GM23248 (cell line): Measurements from ENCODE around the gene TNPO3. TPM values are rescaled to one million over a fixed set of nuclear protein-coding genes. Genes with fewer than 3 reads are reported as not detected.
"Not testable (repeated sequence)": the region's sequence is repeated elsewhere in the genome, so short reads cannot be mapped to it uniquely, and the experiment has no call there.

Experiments used
- DNase-seq: peaks from one replicate; pipeline ENCODE4 v3.0.0-alpha.2; 2015
- H2AFZ ChIP-seq: fragments of 200-600 bp; sonication (generic); 2 replicates; pipeline ENCODE4 v1.6.1; 2016; ENCODE audit warnings: antibody characterized with exemption
- H3F3A ChIP-seq: fragments of 200-600 bp; sonication (generic); 2 replicates; pipeline ENCODE4 v1.6.1; 2016; ENCODE audit warnings: mild to moderate bottlenecking, antibody characterized with exemption, mixed run types; ENCODE audit not compliant: insufficient read depth
- H3K27ac ChIP-seq: fragments of 200-600 bp; sonication (generic); 2 replicates; pipeline ENCODE4 v1.5.1; 2016; ENCODE audit warnings: mild to moderate bottlenecking
- H3K27me3 ChIP-seq: fragments of 200-600 bp; sonication (generic); replicated peaks from 2 replicates; pipeline ENCODE4 v1.6.1; 2016; ENCODE audit warnings: mild to moderate bottlenecking; ENCODE audit not compliant: insufficient read depth
- H3K36me3 ChIP-seq: fragments of 200-600 bp; sonication (generic); 2 replicates; pipeline ENCODE4 v1.6.1; 2016; ENCODE audit warnings: low read depth, mild to moderate bottlenecking
- H3K4me1 ChIP-seq: fragments of 200-600 bp; sonication (generic); 2 replicates; pipeline ENCODE4 v1.6.1; 2016; ENCODE audit warnings: mild to moderate bottlenecking; ENCODE audit not compliant: insufficient read depth
- H3K4me2 ChIP-seq: fragments of 200-600 bp; sonication (generic); one replicate; pipeline ENCODE4 v1.6.1; 2016; ENCODE audit warnings: mild to moderate bottlenecking; ENCODE audit not compliant: unreplicated experiment
- H3K4me3 ChIP-seq: fragments of 200-600 bp; sonication (generic); 2 replicates; pipeline ENCODE4 v1.5.1; 2016; ENCODE audit warnings: mild to moderate bottlenecking
- H3K79me2 ChIP-seq: fragments of 200-600 bp; sonication (generic); 2 replicates; pipeline ENCODE4 v1.6.1; 2016; ENCODE audit warnings: mild to moderate bottlenecking; ENCODE audit not compliant: insufficient read depth
- H3K9ac ChIP-seq: fragments of 200-600 bp; sonication (generic); 2 replicates; pipeline ENCODE4 v1.6.1; 2016; ENCODE audit warnings: mild to moderate bottlenecking
- H3K9me2 ChIP-seq: fragments of 200-600 bp; sonication (generic); 2 replicates; pipeline ENCODE4 v1.6.1; 2016; ENCODE audit warnings: mixed run types, mild to moderate bottlenecking, moderate library complexity; ENCODE audit not compliant: insufficient read depth
- H3K9me3 ChIP-seq: fragments of 200-600 bp; sonication (generic); one replicate; pipeline ENCODE4 v1.6.1; 2017; ENCODE audit warnings: low read depth
- H4K20me1 ChIP-seq: fragments of 200-600 bp; sonication (generic); 2 replicates; pipeline ENCODE4 v1.6.0; 2016; ENCODE audit not compliant: insufficient read depth
- EZH2 ChIP-seq: fragments of 200-600 bp; sonication (generic); IDR thresholded peaks from 2 replicates; pipeline ENCODE4 v1.6.1; 2018; ENCODE audit warnings: antibody characterized with exemption, mild to moderate bottlenecking; ENCODE audit not compliant: insufficient read depth, poor library complexity, severe bottlenecking
- EZH2phosphoT487 ChIP-seq: fragments of 200-600 bp; sonication (generic); IDR thresholded peaks from 2 replicates; pipeline ENCODE4 v1.6.1; 2018; ENCODE audit warnings: antibody characterized with exemption, moderate library complexity, mild to moderate bottlenecking, low read depth; ENCODE audit not compliant: insufficient read depth
- WGBS, 2 experiments: methylation state at CpG; one replicate each; pipeline ENCODE4 v1.1.6; 2015 to 2017; ENCODE audit warnings: low lambda C conversion rate in 2 of 2, low coverage in 1 of 2; ENCODE audit errors: missing lambda C conversion rate in 2 of 2; 5-methylcytosine and 5-hydroxymethylcytosine counted together
- in situ Hi-C: fragments of 300-500 bp; cut with MboI; formaldehyde crosslinking; loops from 2 replicates; pipeline ENCODE4 v1.15.0; 2020
- polyA plus RNA-seq: library from polyadenylated mRNA; unstranded; fragments of >200 nt; fragmentation: Nextera tagmentation; extraction: Ambion mirVana; gene quantifications from 2 replicates; pipeline ENCODE4 v1.2.1, GENCODE V29; 2016
- total RNA-seq: library from RNA; depleted of rRNA; stranded (reverse); fragments of >200 nt; shearing (Covaris generic); gene quantifications from 2 replicates; pipeline ENCODE4 v1.2.3, GENCODE V29; 2014

TNPO3 gene
- total and polyA plus RNA-seq, 2 experiments from 2014 or later: 31.6 to 41.9 TPM

GRCh38 chr7:128946936-128947830, 107.7 kb downstream of the TNPO3 start:
- no peak overlapping the region for H3K9ac ChIP-seq
- no peaks in the 10 kb centered on the region for H3K9me3 ChIP-seq
- H2AFZ ChIP-seq: no peak overlapping the region
- DNase-seq: no peak
- no peak overlapping the region for H3K4me2 ChIP-seq
- TF ChIP-seq EZH2phosphoT487 (no peak), EZH2 (no peak)
- H3K9me2 ChIP-seq: no peaks in the 10 kb centered on the region
- H4K20me1 ChIP-seq: no peaks in the 10 kb centered on the region
- H3K27ac ChIP-seq: no peak overlapping the region
- no peaks in the 10 kb centered on the region for H3K36me3 ChIP-seq
- H3F3A ChIP-seq: no peaks in the 10 kb centered on the region
- no peaks in the 10 kb centered on the region for H3K79me2 ChIP-seq
- in situ Hi-C loops: no loop called here
- no peaks in the 10 kb centered on the region for H3K4me1 ChIP-seq
- no peak overlapping the region for H3K4me3 ChIP-seq
- 58 to 63% methylated on average over 10 to 16 of the region's 22 CpGs for WGBS, 2 experiments
- no peaks in the 10 kb centered on the region for H3K27me3 ChIP-seq

- H4K20me1 ChIP-seq: no peaks in the 10 kb centered on the region
- H3K9me3 ChIP-seq: no peaks in the 10 kb centered on the region
- H3K27me3 ChIP-seq: no peaks in the 10 kb centered on the region
- H3K9ac ChIP-seq: no peak overlapping the region
- H2AFZ ChIP-seq: no peak overlapping the region
- in situ Hi-C loops: no loop called here
- no peak for DNase-seq
- H3K79me2 ChIP-seq: no peaks in the 10 kb centered on the region
- no peaks in the 10 kb centered on the region for H3K4me1 ChIP-seq
- H3K27ac ChIP-seq: no peak overlapping the region
- H3K9me2 ChIP-seq: no peaks in the 10 kb centered on the region
- no peak overlapping the region for H3K4me3 ChIP-seq
- no peaks in the 10 kb centered on the region for H3F3A ChIP-seq
- no peaks in the 10 kb centered on the region for H3K36me3 ChIP-seq
- H3K4me2 ChIP-seq: no peak overlapping the region
- TF ChIP-seq EZH2phosphoT487 (no peak), EZH2 (no peak)
- WGBS, 2 experiments: 76 to 80% methylated on average over 21 of the region's 21 CpGs
Measured at GRCh38 chr7:128945668-128946366, 109.1 kb downstream of the TNPO3 start.

GRCh38 chr7:128944487-128945236, 110.2 kb downstream of the TNPO3 start:
- WGBS, 2 experiments: 60 to 63% methylated on average over 7 of the region's 7 CpGs

GRCh38 chr7:128943251-128943650, 111.7 kb downstream of the TNPO3 start:
- 82 to 94% methylated on average over 2 of the region's 2 CpGs for WGBS, 2 experiments
- H3F3A ChIP-seq, H3K36me3 ChIP-seq, DNase-seq, H3K79me2 ChIP-seq, H3K27ac ChIP-seq, H3K4me2 ChIP-seq, H2AFZ ChIP-seq, H3K4me3 ChIP-seq, H3K9ac ChIP-seq, H3K27me3 ChIP-seq, H4K20me1 ChIP-seq, H3K9me3 ChIP-seq, H3K9me2 ChIP-seq, H3K4me1 ChIP-seq, in situ Hi-C loops: not testable (repeated sequence)

More at GRCh38 chr7:128944487-128945236, 110.2 kb downstream of the TNPO3 start:
- Histone ChIP-seq H3K27ac (no peak overlapping the region), H4K20me1 (no peaks in the 10 kb centered on the region), H3K9me3 (no peaks in the 10 kb centered on the region), H3K79me2 (no peaks in the 10 kb centered on the region), H3K9me2 (no peaks in the 10 kb centered on the region), H3K4me2 (no peak overlapping the region), H3K36me3 (no peaks in the 10 kb centered on the region), H3F3A (no peaks in the 10 kb centered on the region), H3K27me3 (0 out of 2 replicates have a peak, but pooled peaks cover 2% of the 10 kb centered on the region), H3K4me1 (no peaks in the 10 kb centered on the region), H3K9ac (no peak overlapping the region), H3K4me3 (no peak overlapping the region), H2AFZ (no peak overlapping the region)
- DNase-seq: no peak
- no peak for TF ChIP-seq EZH2
- no peak for TF ChIP-seq EZH2phosphoT487
- in situ Hi-C loops: no loop called here
